Measurements from ENCODE around the gene ZBTB4.

Gene ZBTB4

GRCh38 chr17:7437950-7438614 is 41.3 kb downstream of the ZBTB4 start:
- TF ChIP-seq EZH2phosphoT487 (IDR thresholded peaks at IDR 0.05; ENCODE audit: borderline replicate concordance), result no peak
- no peak for TF ChIP-seq CTCF (conservative IDR thresholded peaks at IDR 0.05; ENCODE audit: low read length)
- peak overlapping the region; percentile 85 for H3K4me2 ChIP-seq (ENCODE audit: low read depth, low read length, poor library complexity, severe bottlenecking)
- peaks cover 13% of the 10 kb centered on the region for H4K20me1 ChIP-seq (ENCODE audit: insufficient read depth, low read length, poor library complexity, severe bottlenecking)
- H3K36me3 ChIP-seq (ENCODE audit: insufficient read depth, low read length), result no peaks in the 10 kb centered on the region
- no peaks in the 10 kb centered on the region for H3K27me3 ChIP-seq (ENCODE audit: insufficient read depth, low read length, poor library complexity, severe bottlenecking)
- H3K9ac ChIP-seq (ENCODE audit: low read depth, low read length, poor library complexity, severe bottlenecking), result peak overlapping the region; percentile 45
- H3K9me2 ChIP-seq (replicated peaks; ENCODE audit: low read depth, low read length), result no peaks in the 10 kb centered on the region
- no peak overlapping the region for H2AFZ ChIP-seq (ENCODE audit: low read length)
- H3F3A ChIP-seq (ENCODE audit: low read depth), result no peaks in the 10 kb centered on the region; the same call in 1 of the 2 replicates
- H3K79me2 ChIP-seq (ENCODE audit: insufficient read depth, low read length), result peaks cover 43% of the 10 kb centered on the region; the same call in 1 of the 2 replicates
- peak overlapping the region; percentile 94 for H3K4me3 ChIP-seq (ENCODE audit: low read length, poor library complexity, severe bottlenecking)
- H3K4me1 ChIP-seq (ENCODE audit: insufficient read depth, low read length, poor library complexity, severe bottlenecking), result peaks cover 27% of the 10 kb centered on the region
- H3K9me3 ChIP-seq (ENCODE audit: insufficient read depth, low read depth, low read length), result no peaks in the 10 kb centered on the region

GRCh38 chr17:7437369-7437863 is 42.0 kb downstream of the ZBTB4 start:
- H3K9me3 ChIP-seq (ENCODE audit: insufficient read depth, low read depth, low read length), result no peaks in the 10 kb centered on the region
- H3K9ac ChIP-seq (ENCODE audit: low read depth, low read length, poor library complexity, severe bottlenecking), result no peak overlapping the region
- peak overlapping the region; percentile 94 for H3K4me3 ChIP-seq (ENCODE audit: low read length, poor library complexity, severe bottlenecking)
- peaks cover 43% of the 10 kb centered on the region; the same call in 1 of the 2 replicates for H3K79me2 ChIP-seq (ENCODE audit: insufficient read depth, low read length)
- H3K4me2 ChIP-seq (ENCODE audit: low read depth, low read length, poor library complexity, severe bottlenecking), result peak overlapping the region; percentile 85
- TF ChIP-seq EZH2phosphoT487 (IDR thresholded peaks at IDR 0.05; ENCODE audit: borderline replicate concordance), result no peak
- no peak for TF ChIP-seq CTCF (conservative IDR thresholded peaks at IDR 0.05; ENCODE audit: low read length)
- peaks cover 13% of the 10 kb centered on the region for H4K20me1 ChIP-seq (ENCODE audit: insufficient read depth, low read length, poor library complexity, severe bottlenecking)
- no peaks in the 10 kb centered on the region for H3K27me3 ChIP-seq (ENCODE audit: insufficient read depth, low read length, poor library complexity, severe bottlenecking)
- no peaks in the 10 kb centered on the region; the same call in 1 of the 2 replicates for H3F3A ChIP-seq (ENCODE audit: low read depth)
- no peak overlapping the region for H2AFZ ChIP-seq (ENCODE audit: low read length)
- H3K4me1 ChIP-seq (ENCODE audit: insufficient read depth, low read length, poor library complexity, severe bottlenecking), result peaks cover 27% of the 10 kb centered on the region
- no peaks in the 10 kb centered on the region for H3K36me3 ChIP-seq (ENCODE audit: insufficient read depth, low read length)
- no peaks in the 10 kb centered on the region for H3K9me2 ChIP-seq (replicated peaks; ENCODE audit: low read depth, low read length)

GRCh38 chr17:7436556-7437368 is 42.7 kb downstream of the ZBTB4 start:
- Histone ChIP-seq H3F3A (ENCODE audit: low read depth) (no peaks in the 10 kb centered on the region; the same call in 1 of the 2 replicates), H3K27me3 (ENCODE audit: insufficient read depth, low read length, poor library complexity, severe bottlenecking) (no peaks in the 10 kb centered on the region), H3K36me3 (ENCODE audit: insufficient read depth, low read length) (no peaks in the 10 kb centered on the region), H3K79me2 (ENCODE audit: insufficient read depth, low read length) (peaks cover 43% of the 10 kb centered on the region; the same call in 1 of the 2 replicates), H3K4me1 (ENCODE audit: insufficient read depth, low read length, poor library complexity, severe bottlenecking) (peaks cover 27% of the 10 kb centered on the region), H3K4me2 (ENCODE audit: low read depth, low read length, poor library complexity, severe bottlenecking) (peak overlapping the region; percentile 95), H3K9me2 (replicated peaks; ENCODE audit: low read depth, low read length) (no peaks in the 10 kb centered on the region), H3K9me3 (ENCODE audit: insufficient read depth, low read depth, low read length) (no peaks in the 10 kb centered on the region), H3K4me3 (ENCODE audit: low read length, poor library complexity, severe bottlenecking) (peak overlapping the region; percentile 95), H2AFZ (ENCODE audit: low read length) (no peak overlapping the region), H4K20me1 (ENCODE audit: insufficient read depth, low read length, poor library complexity, severe bottlenecking) (peaks cover 13% of the 10 kb centered on the region), H3K9ac (ENCODE audit: low read depth, low read length, poor library complexity, severe bottlenecking) (peak overlapping the region; percentile 77)
- TF ChIP-seq CTCF (conservative IDR thresholded peaks at IDR 0.05; ENCODE audit: low read length) (no peak), EZH2phosphoT487 (IDR thresholded peaks at IDR 0.05; ENCODE audit: borderline replicate concordance) (no peak)
